ENCODE results near the gene ENAH.
"Not testable (repeated sequence)": the region's sequence is repeated elsewhere in the genome, so short reads cannot be mapped to it uniquely, and the experiment has no call there.

The ENAH gene

DNA sequence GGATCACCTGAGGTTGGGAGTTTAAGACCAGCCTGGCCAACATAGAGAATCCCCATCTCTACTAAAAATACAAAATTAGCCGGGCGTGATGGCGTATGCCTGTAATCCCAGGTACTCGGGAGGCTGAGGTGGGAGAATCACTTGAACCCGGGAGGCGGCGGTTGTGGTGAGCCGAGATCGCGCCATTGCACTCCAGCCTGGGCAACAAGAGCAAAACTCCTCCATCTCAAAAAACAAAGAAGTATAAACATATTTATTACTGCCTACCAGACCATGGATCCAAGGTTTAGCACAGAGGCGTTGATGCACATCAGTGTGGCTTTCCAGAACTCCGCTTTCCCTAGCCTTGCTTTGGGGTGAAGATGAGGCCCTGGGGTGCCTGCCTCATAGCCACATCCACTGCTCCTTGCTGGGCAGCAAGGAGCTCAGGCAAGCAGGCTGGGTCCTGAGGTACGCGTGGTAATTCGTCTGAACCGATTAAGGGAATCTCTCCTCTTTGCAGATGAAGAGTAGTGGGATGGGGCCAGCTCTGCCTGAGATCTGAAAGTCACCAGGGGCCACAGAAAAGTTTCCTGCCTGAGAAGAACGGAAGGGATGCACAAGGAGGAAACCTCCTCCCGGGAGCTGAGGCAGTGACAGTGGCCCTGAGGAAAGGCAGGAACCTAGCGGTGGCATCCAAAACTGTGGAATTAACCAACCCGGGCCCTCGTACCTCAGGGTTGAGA, 172.8 kb downstream of the ENAH start:
- Histone ChIP-seq H3K27me3 (ENCODE audit: control insufficient read depth in 1 of 2, insufficient read depth in 2 of 2, low read length in 2 of 2) (no peaks in the 10 kb centered on the region), H3K36me3 (ENCODE audit: control insufficient read depth in 2 of 2, insufficient read depth in 2 of 2, low read length in 2 of 2) (no peaks in the 10 kb centered on the region), H3K9me3 (ENCODE audit: control insufficient read depth in 2 of 2, low read length in 2 of 2) (no peaks in the 10 kb centered on the region), H3K9ac (ENCODE audit: low read length in 2 of 2) (no peak overlapping the region), H3K4me3 (ENCODE audit: low read length in 2 of 2) (no peak overlapping the region), H3K27ac (ENCODE audit: low read length) (no peak overlapping the region), H3K4me1 (ENCODE audit: control insufficient read depth, insufficient read depth, low read length) (peaks cover 25% of the 10 kb centered on the region)

DNA sequence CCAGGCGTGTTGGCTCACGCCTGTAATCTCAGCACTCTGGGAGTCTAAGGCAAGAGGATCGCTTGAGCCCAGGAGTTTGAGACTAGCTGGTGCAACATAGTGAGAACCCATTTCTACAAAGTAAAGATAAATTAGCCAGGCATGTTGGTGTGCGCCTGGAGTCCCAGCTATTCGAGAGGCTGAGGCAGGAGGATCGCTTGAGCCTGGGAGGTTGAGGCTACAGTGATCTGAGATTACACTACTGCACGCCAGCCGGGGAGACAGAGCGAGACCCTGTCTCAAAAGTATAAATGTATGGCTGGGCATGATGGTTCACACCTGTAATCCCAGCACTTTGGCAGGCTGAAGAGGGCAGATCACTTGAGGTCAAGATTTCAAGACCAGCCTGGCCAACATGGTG, 173.6 kb downstream of the ENAH start:
- Histone ChIP-seq H3K4me1 (ENCODE audit: control insufficient read depth, insufficient read depth, low read length) (peaks cover 30% of the 10 kb centered on the region), H3K9ac (ENCODE audit: low read length in 2 of 2) (no peak overlapping the region), H3K9me3 (ENCODE audit: control insufficient read depth in 2 of 2, low read length in 2 of 2) (no peaks in the 10 kb centered on the region), H3K27me3 (ENCODE audit: control insufficient read depth in 1 of 2, insufficient read depth in 2 of 2, low read length in 2 of 2) (no peaks in the 10 kb centered on the region), H3K4me3 (ENCODE audit: low read length in 2 of 2) (no peak overlapping the region), H3K36me3 (ENCODE audit: control insufficient read depth in 2 of 2, insufficient read depth in 2 of 2, low read length in 2 of 2) (no peaks in the 10 kb centered on the region), H3K27ac (ENCODE audit: low read length) (no peak overlapping the region)

DNA sequence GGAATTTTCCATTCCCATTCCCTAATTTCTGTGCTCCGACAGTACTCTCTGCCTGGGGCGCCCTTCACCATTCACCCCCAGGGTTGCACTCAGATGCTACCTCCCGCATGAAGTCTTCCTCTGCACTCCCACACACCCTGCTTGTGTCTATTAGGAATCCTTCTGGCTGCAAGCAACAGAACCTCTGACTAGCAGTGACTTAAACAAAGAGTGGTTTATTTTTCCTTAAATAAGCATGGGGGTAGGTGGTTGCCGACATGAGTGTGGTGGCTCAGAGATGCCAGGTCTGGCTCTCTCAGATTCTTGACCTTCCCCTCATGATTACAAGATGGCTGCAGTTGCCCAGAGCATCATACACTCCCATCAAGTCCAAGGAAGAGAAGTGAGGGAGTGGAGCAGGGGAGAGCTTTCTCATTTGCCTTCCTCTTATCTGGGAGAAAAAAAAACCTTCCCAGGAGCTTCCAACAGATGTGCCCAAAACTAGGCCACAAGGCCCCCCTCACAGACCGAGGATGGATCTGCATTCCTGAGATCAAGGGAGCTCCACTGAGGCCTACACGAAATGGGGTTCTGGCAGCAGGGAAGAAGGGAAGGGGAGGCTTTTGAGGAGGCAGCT, 175.5 kb downstream of the ENAH start:
- Histone ChIP-seq H3K27me3 (ENCODE audit: control insufficient read depth in 1 of 2, insufficient read depth in 2 of 2, low read length in 2 of 2) (no peaks in the 10 kb centered on the region), H3K9me3 (ENCODE audit: control insufficient read depth in 2 of 2, low read length in 2 of 2) (no peaks in the 10 kb centered on the region), H3K4me3 (ENCODE audit: low read length in 2 of 2) (no peak overlapping the region), H3K9ac (ENCODE audit: low read length in 2 of 2) (no peak overlapping the region), H3K27ac (ENCODE audit: low read length) (no peak overlapping the region), H3K4me1 (ENCODE audit: control insufficient read depth, insufficient read depth, low read length) (peaks cover 19% of the 10 kb centered on the region), H3K36me3 (ENCODE audit: control insufficient read depth in 2 of 2, insufficient read depth in 2 of 2, low read length in 2 of 2) (no peaks in the 10 kb centered on the region)

DNA sequence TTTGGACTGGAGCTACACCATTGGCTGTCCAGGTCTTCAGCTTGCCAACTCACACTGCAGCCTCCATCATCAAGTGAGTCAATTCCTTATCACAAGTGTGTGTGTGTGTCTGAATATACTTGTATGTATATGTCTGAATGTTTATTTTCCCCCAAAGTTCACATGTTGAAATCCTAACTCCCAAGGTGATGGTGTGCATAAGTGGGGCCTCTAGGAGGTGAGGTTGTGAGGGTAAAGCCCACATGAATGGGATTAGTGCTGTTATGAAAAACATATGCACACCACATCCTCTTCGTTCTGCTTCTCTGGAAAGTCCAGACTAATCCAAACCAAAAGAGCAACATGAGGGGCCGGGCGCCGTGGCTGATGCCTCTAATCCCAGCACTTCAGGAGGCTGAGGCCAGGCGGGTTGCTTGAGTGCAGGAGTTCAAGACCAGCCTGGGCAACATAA, 176.4 kb downstream of the ENAH start:
- Histone ChIP-seq H3K27ac (ENCODE audit: low read length) (no peak overlapping the region), H3K4me3 (ENCODE audit: low read length in 2 of 2) (no peak overlapping the region), H3K9me3 (ENCODE audit: control insufficient read depth in 2 of 2, low read length in 2 of 2) (no peaks in the 10 kb centered on the region), H3K36me3 (ENCODE audit: control insufficient read depth in 2 of 2, insufficient read depth in 2 of 2, low read length in 2 of 2) (no peaks in the 10 kb centered on the region), H3K9ac (ENCODE audit: low read length in 2 of 2) (no peak overlapping the region), H3K27me3 (ENCODE audit: control insufficient read depth in 1 of 2, insufficient read depth in 2 of 2, low read length in 2 of 2) (no peaks in the 10 kb centered on the region), H3K4me1 (ENCODE audit: control insufficient read depth, insufficient read depth, low read length) (peaks cover 17% of the 10 kb centered on the region)

DNA sequence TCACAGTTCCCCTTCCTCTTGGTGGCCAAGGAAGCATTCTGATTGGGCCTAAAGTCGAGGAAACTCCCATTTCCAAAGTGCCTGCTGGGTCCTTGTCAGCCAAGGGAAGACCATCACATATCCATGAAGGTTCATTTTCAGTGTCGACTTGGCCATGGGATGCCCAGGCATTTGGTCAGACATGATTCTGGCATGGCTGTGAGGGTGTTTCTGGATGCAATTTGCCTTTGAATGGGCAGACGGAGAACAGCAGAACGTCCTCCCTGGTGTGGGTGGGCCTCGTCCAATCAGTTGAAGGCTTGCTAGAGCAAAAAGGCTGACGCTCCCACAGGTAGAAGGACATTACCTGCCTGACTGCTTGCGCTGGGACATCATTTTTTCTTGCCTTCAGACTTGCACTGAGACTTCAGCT, 176.8 kb downstream of the ENAH start:
- Histone ChIP-seq H3K9me3 (ENCODE audit: control insufficient read depth in 2 of 2, low read length in 2 of 2) (no peaks in the 10 kb centered on the region), H3K27me3 (ENCODE audit: control insufficient read depth in 1 of 2, insufficient read depth in 2 of 2, low read length in 2 of 2) (no peaks in the 10 kb centered on the region), H3K9ac (ENCODE audit: low read length in 2 of 2) (no peak overlapping the region), H3K27ac (ENCODE audit: low read length) (no peak overlapping the region), H3K4me1 (ENCODE audit: control insufficient read depth, insufficient read depth, low read length) (peaks cover 21% of the 10 kb centered on the region), H3K36me3 (ENCODE audit: control insufficient read depth in 2 of 2, insufficient read depth in 2 of 2, low read length in 2 of 2) (no peaks in the 10 kb centered on the region), H3K4me3 (ENCODE audit: low read length in 2 of 2) (no peak overlapping the region)

DNA sequence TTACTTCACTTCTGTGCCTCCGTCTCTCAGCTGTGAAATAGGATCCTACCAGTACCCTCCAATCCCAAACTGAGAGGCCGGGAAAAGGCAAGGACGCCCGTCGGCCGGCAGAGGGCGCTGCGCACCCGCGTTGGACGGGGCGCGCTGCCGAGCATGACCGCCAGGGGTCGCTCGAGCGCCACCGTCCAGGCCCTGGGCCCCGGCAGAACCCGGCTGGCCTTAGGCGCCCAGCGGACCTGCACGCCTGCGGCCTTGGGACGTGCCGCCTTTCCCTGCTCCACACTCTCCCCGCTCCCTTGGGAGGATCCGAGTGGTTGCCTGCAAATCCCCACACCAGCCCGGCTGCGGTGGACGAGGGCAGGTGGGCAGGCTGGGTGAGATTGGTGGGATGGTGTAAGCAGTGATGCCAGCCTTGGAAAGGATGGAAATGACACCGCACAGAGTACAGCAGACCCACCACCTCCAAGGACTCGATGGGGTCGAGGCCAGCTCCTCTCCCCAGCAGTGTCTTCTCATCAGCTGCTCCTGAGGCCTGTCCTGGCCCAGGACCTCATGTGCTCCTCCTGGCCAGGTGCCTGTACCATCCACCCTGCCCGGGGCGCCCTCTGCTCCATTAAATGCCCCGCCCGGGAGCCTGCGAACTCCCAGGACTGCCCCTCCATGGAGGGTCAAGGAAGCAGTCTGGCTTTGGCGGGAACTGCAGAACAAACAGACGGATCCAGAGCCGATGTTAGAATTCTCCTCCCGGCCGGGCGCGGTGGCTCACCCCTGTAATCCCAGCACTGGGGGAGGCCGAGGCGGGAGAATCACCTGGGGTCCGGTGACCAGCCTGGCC, 177.7 kb downstream of the ENAH start:
- H3K27me3 ChIP-seq (ENCODE audit: control insufficient read depth in 1 of 2, insufficient read depth in 2 of 2, low read length in 2 of 2): no peaks in the 10 kb centered on the region
- no peaks in the 10 kb centered on the region for H3K9me3 ChIP-seq (ENCODE audit: control insufficient read depth in 2 of 2, low read length in 2 of 2)
- peaks cover 30% of the 10 kb centered on the region for H3K4me1 ChIP-seq (ENCODE audit: control insufficient read depth, insufficient read depth, low read length)
- peak overlapping the region; percentile 58 to 69 for H3K9ac ChIP-seq (ENCODE audit: low read length in 2 of 2)
- H3K36me3 ChIP-seq (ENCODE audit: control insufficient read depth in 2 of 2, insufficient read depth in 2 of 2, low read length in 2 of 2): no peaks in the 10 kb centered on the region
- peak overlapping the region; percentile 46 to 49 for H3K4me3 ChIP-seq (ENCODE audit: low read length in 2 of 2)
- no peak overlapping the region for H3K27ac ChIP-seq (ENCODE audit: low read length)

DNA sequence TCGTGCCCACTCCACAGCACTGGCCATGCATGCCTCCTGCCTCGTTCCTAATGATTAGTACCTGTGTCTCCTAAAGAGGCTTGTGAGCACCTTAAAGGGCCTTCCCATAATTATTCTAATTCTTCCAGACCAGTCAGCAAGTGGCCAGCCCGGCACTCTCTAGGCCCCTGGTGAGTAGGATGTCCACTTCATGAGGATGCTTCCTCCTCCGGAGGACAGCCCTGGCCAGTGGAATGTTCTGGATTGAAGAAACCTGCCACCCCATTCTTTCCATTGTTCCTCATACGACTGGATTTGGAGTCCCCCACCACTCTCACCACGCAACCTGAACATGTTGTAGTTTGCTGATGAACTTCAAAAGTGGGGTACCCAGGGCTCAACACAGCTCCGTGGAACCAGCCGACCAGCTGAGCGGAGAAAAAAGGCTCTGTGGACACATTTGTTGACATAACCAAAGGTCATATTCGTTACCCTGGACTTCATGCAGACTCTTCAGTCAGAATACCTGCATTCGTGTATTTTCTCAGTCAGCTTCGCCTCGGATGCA, 178.4 kb downstream of the ENAH start:
- Histone ChIP-seq H3K4me1 (ENCODE audit: control insufficient read depth, insufficient read depth, low read length) (peaks cover 31% of the 10 kb centered on the region), H3K27me3 (ENCODE audit: control insufficient read depth in 1 of 2, insufficient read depth in 2 of 2, low read length in 2 of 2) (no peaks in the 10 kb centered on the region), H3K9ac (ENCODE audit: low read length in 2 of 2) (no peak overlapping the region)

DNA sequence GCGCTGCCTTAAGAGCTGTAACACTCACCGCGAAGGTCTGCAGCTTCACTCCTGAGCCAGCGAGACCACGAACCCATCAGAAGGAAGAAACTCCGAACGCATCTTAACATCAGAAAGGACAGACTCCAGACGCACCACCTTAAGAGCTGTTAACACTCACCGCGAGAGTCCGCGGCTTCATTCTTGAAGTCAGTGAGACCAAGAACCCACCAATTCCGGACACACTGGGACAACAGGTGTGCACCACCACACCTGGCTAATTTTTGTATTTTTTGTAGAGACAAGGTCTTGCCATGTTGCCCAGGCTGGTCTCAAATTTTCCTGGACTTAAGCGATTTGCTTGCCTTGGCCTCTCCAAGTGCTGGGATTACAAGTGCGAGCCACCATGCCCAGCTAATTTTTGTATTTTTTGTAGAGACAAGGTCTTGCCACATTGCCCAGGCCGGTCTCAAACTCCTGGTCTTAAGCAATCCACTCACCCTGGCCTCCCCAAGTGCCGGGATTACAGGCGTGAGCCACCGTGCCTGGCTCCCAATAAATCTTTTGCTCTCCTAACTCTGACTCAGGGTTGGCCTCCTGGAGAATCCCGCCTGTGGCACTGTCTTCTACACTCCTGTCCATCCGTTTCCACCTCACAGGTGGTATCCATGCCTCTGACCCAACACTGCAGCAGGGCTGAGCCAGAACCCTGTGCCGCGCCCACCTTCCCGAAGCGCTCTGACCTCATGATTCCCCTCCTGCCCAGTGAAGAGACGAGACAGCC, 179.1 kb downstream of the ENAH start:
- H3K9me3 ChIP-seq (ENCODE audit: control insufficient read depth in 2 of 2, low read length in 2 of 2); H3K36me3 ChIP-seq (ENCODE audit: control insufficient read depth in 2 of 2, insufficient read depth in 2 of 2, low read length in 2 of 2); H3K27me3 ChIP-seq (ENCODE audit: control insufficient read depth in 1 of 2, insufficient read depth in 2 of 2, low read length in 2 of 2); H3K4me3 ChIP-seq (ENCODE audit: low read length in 2 of 2); H3K27ac ChIP-seq (ENCODE audit: low read length); H3K9ac ChIP-seq (ENCODE audit: low read length in 2 of 2): not testable (repeated sequence)
- peaks cover 33% of the 10 kb centered on the region for H3K4me1 ChIP-seq (ENCODE audit: control insufficient read depth, insufficient read depth, low read length)

More for the DNA sequence above, 178.4 kb downstream of the ENAH start:
- Histone ChIP-seq H3K4me3 (ENCODE audit: low read length in 2 of 2) (peak overlapping the region in 1 of 2 donors; percentile 35), H3K27ac (ENCODE audit: low read length) (no peak overlapping the region), H3K36me3 (ENCODE audit: control insufficient read depth in 2 of 2, insufficient read depth in 2 of 2, low read length in 2 of 2) (no peaks in the 10 kb centered on the region), H3K9me3 (ENCODE audit: control insufficient read depth in 2 of 2, low read length in 2 of 2) (no peaks in the 10 kb centered on the region)

DNA sequence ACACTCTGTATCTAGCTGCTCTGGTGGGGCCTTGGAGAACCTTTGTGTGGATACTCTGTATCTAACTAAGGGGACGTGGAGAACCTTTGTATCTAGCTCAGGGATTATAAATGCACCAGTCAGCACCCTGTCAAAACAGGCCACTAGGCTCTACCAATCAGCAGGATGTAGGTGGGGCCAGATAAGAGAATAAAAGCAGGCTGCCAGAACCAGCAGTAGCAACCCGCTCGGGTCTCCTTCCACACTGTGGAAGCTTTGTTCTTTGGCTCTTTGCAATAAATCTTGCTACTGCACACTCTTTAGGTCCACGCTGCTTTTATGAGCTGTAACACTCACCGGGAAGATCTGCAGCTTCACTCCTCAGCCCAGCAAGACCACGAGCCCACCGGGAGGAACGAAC, 179.7 kb downstream of the ENAH start:
- not testable (repeated sequence) for H3K27ac ChIP-seq (ENCODE audit: low read length); H3K9me3 ChIP-seq (ENCODE audit: control insufficient read depth in 2 of 2, low read length in 2 of 2); H3K4me3 ChIP-seq (ENCODE audit: low read length in 2 of 2)

More for the DNA sequence above, 179.7 kb downstream of the ENAH start:
- peaks cover 39% of the 10 kb centered on the region for H3K4me1 ChIP-seq (ENCODE audit: control insufficient read depth, insufficient read depth, low read length)
- H3K36me3 ChIP-seq (ENCODE audit: control insufficient read depth in 2 of 2, insufficient read depth in 2 of 2, low read length in 2 of 2); H3K27me3 ChIP-seq (ENCODE audit: control insufficient read depth in 1 of 2, insufficient read depth in 2 of 2, low read length in 2 of 2); H3K9ac ChIP-seq (ENCODE audit: low read length in 2 of 2): not testable (repeated sequence)

All from stomach smooth muscle (tissue), 2 donors.